Thoracic aorta (tissue), 2 donors: Measurements from ENCODE around the gene PGM2. TPM values are rescaled to one million over a fixed set of nuclear protein-coding genes. Genes with fewer than 3 reads are reported as not detected.

ENCODE experiments used
- ATAC-seq: fragments of 150-250 bp; one replicate; pipeline ENCODE4 v1.8.0; 2017; ENCODE audit warnings: low read depth; ENCODE audit not compliant: insufficient number of reproducible peaks, low FRiP score
- DNase-seq: peaks from one replicate; pipeline ENCODE4 v3.0.0-alpha.2; 2020; ENCODE audit warnings: low spot score
- H3K27ac ChIP-seq, 2 donors: fragments of 200-600 bp; sonication (generic); 1 replicate in 1 of 2; 2 replicates in 1 of 2; pipeline ENCODE4 v1.5.1; 2016; ENCODE audit warnings: mild to moderate bottlenecking in 2 of 2, moderate library complexity in 2 of 2
- H3K27me3 ChIP-seq: fragments of 200-600 bp; sonication (generic); replicated peaks from 2 replicates; pipeline ENCODE4 v1.6.0; 2016; ENCODE audit warnings: mild to moderate bottlenecking; ENCODE audit not compliant: insufficient read depth
- H3K36me3 ChIP-seq: fragments of 200-600 bp; sonication (generic); one replicate; pipeline ENCODE4 v1.5.1; 2016
- H3K4me1 ChIP-seq, 2 donors: fragments of 200-600 bp; sonication (generic); 1 replicate in 1 of 2; 2 replicates in 1 of 2; pipeline versions ENCODE4 v1.5.1 to v1.6.0; 2016; ENCODE audit warnings: low read depth in 2 of 2, mild to moderate bottlenecking in 1 of 2; ENCODE audit not compliant: control insufficient read depth in 1 of 2
- H3K4me3 ChIP-seq: fragments of 200-600 bp; sonication (generic); 2 replicates; pipeline ENCODE4 v1.5.1; 2016; ENCODE audit warnings: mild to moderate bottlenecking
- H3K9me3 ChIP-seq: fragments of 200-600 bp; sonication (generic); 2 replicates; pipeline ENCODE4 v1.5.1; 2016
- CTCF ChIP-seq: fragments of 200-600 bp; sonication (generic); IDR thresholded peaks from one replicate; pipeline ENCODE4 v1.5.1; 2019; ENCODE audit warnings: antibody characterized with exemption
- total RNA-seq, 2 donors: library from RNA; depleted of rRNA; stranded (reverse); fragments of >200 nt; gene quantifications; one replicate each; pipeline versions ENCODE4 v1.1.0 to v1.2.3, GENCODE V29; 2016

PGM2 gene
- total RNA-seq, 2 donors from 2014 or later: 22.9 to 29.1 TPM

- H3K27ac ChIP-seq: no peak overlapping the region
- TF ChIP-seq CTCF: peak; percentile 45
- no peak overlapping the region for H3K4me3 ChIP-seq
- DNase-seq: no peak
- H3K27me3 ChIP-seq: no peaks in the 10 kb centered on the region
- no peaks in the 10 kb centered on the region for H3K9me3 ChIP-seq
- no peaks in the 10 kb centered on the region for H3K36me3 ChIP-seq
- no peak for ATAC-seq
- H3K4me1 ChIP-seq: no peaks in the 10 kb centered on the region
Observed at GRCh38 chr4:37803348-37803973, 23.0 kb upstream of the PGM2 start.

DNA sequence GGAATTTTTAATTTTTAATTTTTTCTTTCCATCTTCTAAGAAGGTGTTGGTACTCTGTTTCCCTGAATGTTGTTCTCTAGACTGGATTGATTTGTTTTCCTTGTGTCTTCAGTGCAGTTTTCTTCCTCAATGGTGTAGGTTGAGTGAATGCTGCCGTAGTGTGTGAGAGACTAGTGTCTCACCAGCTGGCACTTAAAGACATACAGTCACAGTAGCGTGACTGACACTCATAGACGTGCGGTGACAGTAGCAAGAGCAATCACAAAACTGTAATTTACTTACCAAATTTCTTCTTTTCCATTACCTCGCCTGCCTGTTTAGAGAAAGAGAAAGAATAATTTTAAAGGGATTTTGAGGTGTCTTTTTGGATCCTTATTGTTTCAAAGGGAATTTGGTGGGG, 21.4 kb upstream of the PGM2 start:
- DNase-seq (no peak), ATAC-seq (no peak)
- H3K4me3 ChIP-seq: no peak overlapping the region
- no peaks in the 10 kb centered on the region for H3K4me1 ChIP-seq
- no peak for TF ChIP-seq CTCF
- no peaks in the 10 kb centered on the region for H3K27me3 ChIP-seq
- H3K36me3 ChIP-seq: no peaks in the 10 kb centered on the region
- no peak overlapping the region for H3K27ac ChIP-seq
- no peaks in the 10 kb centered on the region for H3K9me3 ChIP-seq

DNA sequence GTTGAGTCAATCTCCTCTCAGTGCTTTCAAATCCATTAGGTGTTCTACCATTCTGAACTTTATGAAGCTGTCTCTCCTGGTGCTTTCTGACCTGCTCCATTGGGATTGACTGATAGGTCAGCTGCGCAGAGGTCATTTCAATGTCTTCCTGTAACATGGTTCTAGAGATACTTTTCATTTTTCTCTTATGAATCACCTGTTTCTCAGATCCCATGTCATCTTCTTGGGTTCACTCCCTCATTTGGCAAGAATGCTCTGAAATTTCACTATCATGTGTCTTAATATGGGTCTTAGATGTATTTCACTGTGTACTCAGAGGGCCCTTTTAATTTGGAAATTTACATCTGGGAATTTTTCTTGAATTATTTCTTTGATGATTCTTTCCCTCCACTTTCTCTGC, 13.8 kb upstream of the PGM2 start:
- DNase-seq: no peak
- Histone ChIP-seq H3K27me3 (no peaks in the 10 kb centered on the region), H3K9me3 (no peaks in the 10 kb centered on the region), H3K36me3 (no peaks in the 10 kb centered on the region), H3K4me3 (no peak overlapping the region), H3K4me1 (no peaks in the 10 kb centered on the region), H3K27ac (no peak overlapping the region)
- ATAC-seq: no peak
- TF ChIP-seq CTCF: no peak

DNA sequence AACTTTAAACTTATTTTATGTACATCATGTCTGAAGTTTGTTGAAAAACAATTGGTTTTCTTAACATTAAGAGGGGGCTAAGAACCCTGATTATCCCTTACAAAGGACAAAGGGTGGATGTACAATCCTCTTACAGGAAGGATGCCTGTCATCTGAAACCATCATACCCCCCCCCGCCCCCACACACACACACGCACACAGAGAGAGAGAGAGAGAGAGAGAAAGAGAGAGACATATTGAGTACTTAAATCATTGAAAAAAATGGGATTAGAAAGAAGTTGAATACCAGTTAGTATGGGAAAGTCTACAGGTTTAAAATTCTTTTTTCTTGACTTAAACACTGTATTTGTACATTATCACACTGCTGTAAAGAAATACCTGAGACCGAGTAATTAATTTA, 10.9 kb upstream of the PGM2 start:
- Histone ChIP-seq H3K4me3 (no peak overlapping the region), H3K9me3 (no peaks in the 10 kb centered on the region), H3K4me1 (no peaks in the 10 kb centered on the region), H3K27me3 (no peaks in the 10 kb centered on the region), H3K27ac (no peak overlapping the region), H3K36me3 (no peaks in the 10 kb centered on the region)
- TF ChIP-seq CTCF: no peak
- ATAC-seq (no peak), DNase-seq (no peak)

- Histone ChIP-seq H3K36me3 (no peaks in the 10 kb centered on the region), H3K27me3 (no peaks in the 10 kb centered on the region), H3K4me1 (no peaks in the 10 kb centered on the region), H3K27ac (no peak overlapping the region), H3K4me3 (no peak overlapping the region), H3K9me3 (no peaks in the 10 kb centered on the region)
- no peak for ATAC-seq
- no peak for TF ChIP-seq CTCF
- no peak for DNase-seq
Observed at GRCh38 chr4:37816006-37816405, 10.5 kb upstream of the PGM2 start.
